Fibroblast of mammary gland (primary cell): ENCODE data around the gene ACAP1.

Experiments used
- DNase-seq: peaks from one replicate; pipeline ENCODE4 v3.0.0-alpha.2; 2010; ENCODE audit warnings: low read depth
- H3K4me3 ChIP-seq: 2 replicates; pipeline ENCODE4 v1.5.1; 2011; ENCODE audit warnings: low read depth, mild to moderate bottlenecking, low read length, moderate library complexity; ENCODE audit not compliant: control insufficient read depth
- CTCF ChIP-seq: conservative IDR thresholded peaks from 2 replicates; pipeline ENCODE4 v1.5.1; 2011; ENCODE audit warnings: low read depth, low read length, inconsistent platforms; ENCODE audit not compliant: control insufficient read depth, insufficient read depth

ACAP1 gene

GRCh38 chr17:7382901-7383300 lies 46.6 kb downstream of the ACAP1 start:
- DNase-seq = no peak
- H3K4me3 ChIP-seq = no peak overlapping the region
- no peak for TF ChIP-seq CTCF

DNA sequence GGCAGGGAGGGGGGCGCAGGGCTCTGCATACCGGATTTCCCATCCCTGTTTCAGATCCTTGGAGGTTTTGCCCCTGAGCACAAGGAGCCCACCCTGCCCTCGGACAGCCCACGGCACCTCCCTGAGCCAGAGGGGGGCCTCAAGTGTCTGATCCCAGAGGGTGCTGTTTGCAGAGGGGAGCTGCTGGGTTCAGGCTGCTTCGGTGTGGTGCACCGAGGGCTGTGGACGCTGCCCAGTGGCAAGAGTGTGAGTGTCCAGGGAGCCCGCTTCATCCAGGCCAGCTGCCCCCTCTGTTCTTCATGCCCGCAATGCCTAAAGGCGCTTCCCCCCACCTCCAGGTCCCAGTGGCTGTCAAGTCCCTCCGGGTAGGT lies 47.0 kb downstream of the ACAP1 start:
- DNase-seq = no peak
- no peak overlapping the region for H3K4me3 ChIP-seq
- no peak for TF ChIP-seq CTCF

DNA sequence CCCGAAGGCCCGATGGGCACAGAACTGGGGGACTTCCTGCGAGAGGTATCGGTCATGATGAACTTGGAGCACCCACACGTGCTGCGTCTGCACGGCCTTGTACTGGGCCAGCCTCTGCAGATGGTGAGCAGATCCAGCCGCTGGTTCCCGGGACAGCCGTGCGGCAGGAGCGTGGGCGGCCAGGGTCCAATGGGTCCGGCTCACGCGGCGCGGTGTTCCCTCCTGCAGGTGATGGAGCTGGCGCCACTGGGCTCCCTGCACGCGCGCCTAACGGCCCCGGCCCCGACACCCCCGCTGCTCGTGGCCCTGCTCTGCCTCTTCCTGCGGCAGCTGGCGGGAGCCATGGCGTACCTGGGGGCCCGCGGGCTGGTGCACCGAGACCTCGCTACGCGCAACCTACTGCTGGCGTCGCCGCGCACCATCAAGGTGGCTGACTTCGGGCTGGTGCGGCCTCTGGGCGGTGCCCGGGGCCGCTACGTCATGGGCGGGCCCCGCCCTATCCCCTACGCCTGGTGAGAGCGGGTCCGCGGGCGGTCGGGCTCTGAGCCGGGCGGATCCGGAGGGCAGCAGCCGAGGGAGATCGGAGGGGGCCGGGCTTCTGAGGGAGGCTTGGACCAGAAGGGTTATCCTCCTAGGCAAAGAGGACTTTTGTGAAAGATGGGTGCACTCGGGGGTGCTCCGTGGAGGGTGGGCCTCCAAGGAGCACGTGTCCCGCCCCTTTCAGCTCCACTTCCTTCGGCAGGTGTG lies 47.6 kb downstream of the ACAP1 start:
- peak overlapping the region; percentile 22 for H3K4me3 ChIP-seq
- no peak for DNase-seq
- TF ChIP-seq CTCF = no peak

- peak overlapping the region; percentile 22 for H3K4me3 ChIP-seq
- no peak for TF ChIP-seq CTCF
- no peak for DNase-seq
Measured at GRCh38 chr17:7384489-7385081, 48.3 kb downstream of the ACAP1 start.

GRCh38 chr17:7388856-7389255 lies 52.5 kb downstream of the ACAP1 start:
- no peak for TF ChIP-seq CTCF
- no peak for DNase-seq
- no peak overlapping the region for H3K4me3 ChIP-seq

- no peak for TF ChIP-seq CTCF
- H3K4me3 ChIP-seq = no peak overlapping the region
Measured at GRCh38 chr17:7389924-7390910, 53.9 kb downstream of the ACAP1 start.

More at GRCh38 chr17:7389924-7390910, 53.9 kb downstream of the ACAP1 start:
- no peak for DNase-seq
